HG02798 (cell line): ENCODE results near the gene PRR7.

ENCODE experiments used
- ATAC-seq: cut with Tn5 transposase; IDR thresholded peaks from one replicate; pipeline ENCODE4 v1.9.1; 2021; ENCODE audit warnings: mild to moderate bottlenecking; ENCODE audit not compliant: unreplicated experiment, poor library complexity

Gene PRR7

DNA sequence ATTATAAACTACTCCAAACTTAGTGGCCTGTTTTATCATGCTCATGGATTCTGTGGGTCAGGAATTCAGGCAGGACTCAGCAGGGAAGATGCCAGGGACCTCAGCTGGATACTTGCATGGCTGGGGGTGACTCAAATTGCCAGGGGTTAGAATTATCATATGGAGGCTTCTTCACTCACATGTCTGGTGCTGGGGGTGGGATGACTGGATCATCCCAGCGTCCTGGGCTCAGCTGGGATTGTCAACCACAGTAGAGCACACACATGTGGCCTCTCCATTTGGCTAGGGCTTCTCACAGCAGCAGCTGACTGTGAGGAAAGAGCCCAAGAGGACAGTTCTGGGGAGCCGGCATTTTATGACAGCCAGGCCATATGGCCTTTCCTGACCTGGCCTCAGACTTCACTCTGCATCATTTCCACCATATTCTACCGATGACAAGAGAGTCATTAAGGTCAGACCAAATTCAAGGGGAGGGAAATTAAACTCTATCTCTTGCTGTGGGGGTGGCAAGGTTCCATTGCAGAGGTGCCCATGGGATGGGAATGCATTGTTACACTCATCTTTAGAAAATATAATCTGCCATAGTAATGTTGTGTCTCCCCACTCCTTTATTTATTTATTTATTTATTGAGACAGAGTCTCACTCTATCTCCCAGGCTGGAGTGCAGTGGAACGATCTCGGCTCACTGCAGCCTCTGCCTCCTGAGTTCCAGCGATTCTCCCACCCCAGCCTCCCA is 25.4 kb upstream of the PRR7 start:
- no peak for ATAC-seq

DNA sequence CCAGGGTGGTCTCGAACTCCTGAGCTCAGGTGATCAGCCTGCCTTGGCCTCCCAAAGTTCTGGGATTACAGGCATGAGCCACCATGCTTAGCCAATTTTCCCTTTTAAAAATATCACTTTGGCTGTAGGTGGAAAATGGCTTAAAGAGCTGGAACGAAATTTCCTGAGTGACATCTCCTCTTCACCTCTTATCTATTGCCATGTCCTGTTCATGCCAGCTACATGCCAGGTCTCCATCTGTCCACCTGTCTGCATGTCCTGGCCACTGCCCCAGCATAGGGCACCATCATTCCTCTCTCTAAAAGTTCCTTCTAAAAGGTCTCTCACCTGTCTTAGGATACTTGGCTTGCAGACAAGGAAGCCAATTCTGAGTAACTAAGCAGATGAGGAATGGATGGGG is 22.9 kb upstream of the PRR7 start:
- no peak for ATAC-seq

DNA sequence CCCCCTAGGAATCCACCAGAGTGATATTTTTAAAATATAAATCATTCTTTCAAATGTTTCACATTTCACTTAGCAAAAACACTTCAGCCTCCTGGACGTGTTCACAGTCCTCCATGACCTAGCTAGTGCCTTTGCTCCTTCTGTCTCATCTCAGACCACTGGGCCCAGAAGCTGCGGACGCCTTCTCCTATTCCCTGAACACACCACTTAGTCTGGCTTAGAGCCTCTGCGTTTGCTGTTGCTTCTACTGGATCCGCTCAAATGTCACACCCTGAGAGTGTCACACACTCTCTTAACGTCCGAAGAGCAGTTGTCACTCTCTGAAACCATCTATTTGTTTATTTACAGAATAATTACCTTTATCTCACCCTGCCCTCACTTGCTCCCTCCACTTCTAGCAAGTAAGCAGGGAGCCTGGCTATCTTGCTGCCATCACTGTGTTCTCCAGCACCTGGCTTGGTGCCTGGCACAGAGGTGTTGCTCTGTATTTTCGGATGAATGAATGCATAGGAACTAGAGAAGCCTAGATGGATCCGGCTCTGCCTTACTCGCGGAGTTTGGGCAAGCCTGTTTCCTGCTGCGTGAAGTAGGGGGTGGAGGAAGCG is 21.3 kb upstream of the PRR7 start:
- no peak for ATAC-seq

DNA sequence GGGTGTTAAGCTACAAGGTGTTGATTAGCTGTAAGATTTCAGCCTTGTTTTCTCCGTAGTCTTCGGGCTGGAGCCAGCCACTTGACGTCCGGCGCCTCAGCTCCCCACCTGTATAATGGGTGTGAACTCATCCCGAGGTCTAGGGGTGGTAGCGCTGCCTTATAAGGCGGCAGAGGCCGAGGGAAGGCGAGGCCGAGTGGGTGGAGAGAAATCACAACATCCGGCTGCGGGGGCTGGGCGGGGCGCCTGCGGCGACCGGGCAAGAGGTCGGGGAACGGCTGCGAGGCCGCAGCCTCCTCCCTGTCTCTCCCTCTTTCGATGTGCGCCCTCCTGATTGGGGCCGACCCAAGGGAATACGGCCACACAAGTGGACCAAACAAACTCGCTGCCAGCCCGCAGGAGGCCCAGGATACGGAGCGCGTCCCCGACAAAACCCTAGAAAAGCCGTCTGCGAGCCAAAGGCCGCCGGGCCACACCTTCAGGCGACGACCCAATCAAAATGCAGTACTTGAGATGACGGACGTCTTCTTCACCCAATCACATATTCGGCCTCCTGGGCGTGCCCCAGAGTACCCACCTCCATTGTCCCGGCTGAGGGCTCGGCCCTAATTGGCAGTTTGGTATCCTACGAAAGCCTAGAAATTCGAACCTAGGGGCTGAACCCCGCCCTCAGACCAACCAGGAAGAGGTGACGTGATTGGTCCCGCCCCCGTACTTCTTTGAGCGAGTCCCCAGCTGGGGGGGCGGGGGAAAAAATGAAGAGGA is 20.6 kb upstream of the PRR7 start:
- peak; percentile 84 for ATAC-seq

DNA sequence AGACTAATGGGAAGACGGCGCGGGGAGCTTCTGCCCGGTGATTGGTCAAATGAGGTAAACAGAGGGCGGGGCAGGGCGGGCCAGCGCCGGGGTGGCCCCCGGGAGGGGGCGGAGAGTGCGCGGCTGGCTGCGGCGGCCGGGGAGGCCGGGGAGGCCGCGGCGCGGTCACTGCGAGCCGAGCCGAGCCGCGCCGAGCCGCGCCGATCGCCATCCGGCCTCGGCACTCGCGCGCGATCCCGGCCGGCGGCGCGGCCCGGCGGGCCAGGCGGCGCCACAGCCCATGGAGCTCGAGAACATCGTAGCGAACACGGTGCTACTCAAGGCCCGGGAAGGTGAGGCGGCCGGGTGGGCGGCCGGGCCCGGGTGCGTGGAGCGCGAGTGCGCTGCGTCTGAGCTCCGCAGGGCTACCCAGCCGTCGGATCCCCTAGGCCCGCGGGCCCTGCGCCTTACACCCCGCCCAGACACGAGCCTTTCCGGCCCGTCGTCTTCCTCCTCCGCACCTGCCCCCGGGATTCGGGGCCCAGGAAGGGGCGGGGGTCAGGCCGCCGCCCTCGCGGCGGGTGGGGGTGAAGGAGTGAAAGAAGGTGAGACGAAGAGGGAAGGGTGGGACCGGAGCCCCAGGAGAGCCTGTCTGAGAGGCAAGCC is 19.9 kb upstream of the PRR7 start, which contains the start of gene GRK6:
GRK6 (plus strand) TSS at position 111 of the 645 bp plus-strand sequence; CDS start at position 281, 170 bp downstream.
- peak; percentile 11 for ATAC-seq

DNA sequence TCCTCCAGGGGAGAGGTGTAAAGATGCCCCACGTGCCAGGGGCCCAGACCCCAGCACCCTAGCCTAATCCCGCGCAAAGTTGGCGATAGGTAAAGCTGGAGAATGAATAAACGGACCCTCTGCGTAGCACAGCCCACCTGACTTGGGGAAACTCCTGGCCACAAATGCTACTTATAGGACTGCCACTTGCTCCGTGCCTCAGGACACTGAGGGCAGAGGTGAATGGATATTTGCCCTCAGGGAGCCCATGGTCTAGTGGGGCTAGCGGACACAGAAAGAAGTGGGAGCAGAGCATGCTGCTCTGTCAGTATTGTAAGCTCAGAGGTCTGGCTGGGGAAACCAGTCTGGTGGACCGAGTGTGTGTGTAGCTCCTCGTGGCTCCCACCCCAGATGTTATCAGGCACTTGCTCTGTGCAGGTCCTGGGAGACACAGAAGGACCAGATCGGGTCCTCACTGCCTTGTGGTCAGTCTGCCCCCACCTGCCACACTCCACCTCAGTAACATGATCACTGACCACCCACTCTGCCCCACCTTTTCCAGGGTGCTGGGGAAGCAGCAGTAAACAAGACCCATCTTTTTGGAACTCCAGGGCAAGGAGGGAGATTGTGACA is 19.3 kb upstream of the PRR7 start:
- no peak for ATAC-seq

DNA sequence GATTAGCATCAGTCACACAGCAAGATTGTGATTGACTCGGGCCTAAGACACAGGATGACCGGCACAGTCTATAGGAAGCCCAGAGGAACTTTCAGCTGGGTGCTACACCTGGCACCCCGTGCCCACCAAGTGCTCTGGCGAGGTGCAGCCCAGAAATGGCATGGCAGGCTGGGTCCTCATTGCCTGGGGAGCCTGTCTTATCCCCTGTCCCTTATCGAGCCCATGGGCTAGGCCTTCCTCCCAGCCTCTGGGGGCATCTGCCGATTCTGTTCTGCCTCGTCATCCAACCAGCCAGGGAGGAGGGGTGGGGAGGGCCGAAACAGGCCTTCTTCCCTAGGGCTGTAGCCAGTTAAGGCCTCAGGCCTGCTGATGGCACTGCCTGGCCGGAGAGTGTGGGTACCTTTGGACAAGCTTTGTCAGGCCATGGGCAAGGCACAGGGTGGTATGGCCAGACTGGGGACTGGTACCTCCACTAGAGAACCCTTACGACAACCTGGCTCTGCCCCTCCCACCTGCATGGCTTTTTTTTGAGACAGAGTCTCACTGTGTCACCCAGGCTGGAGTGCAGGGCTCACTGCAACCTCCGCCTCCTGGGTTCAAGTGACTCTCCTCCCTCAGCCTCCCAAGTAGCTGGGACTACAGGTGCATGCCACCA is 18.6 kb upstream of the PRR7 start:
- no peak for ATAC-seq

DNA sequence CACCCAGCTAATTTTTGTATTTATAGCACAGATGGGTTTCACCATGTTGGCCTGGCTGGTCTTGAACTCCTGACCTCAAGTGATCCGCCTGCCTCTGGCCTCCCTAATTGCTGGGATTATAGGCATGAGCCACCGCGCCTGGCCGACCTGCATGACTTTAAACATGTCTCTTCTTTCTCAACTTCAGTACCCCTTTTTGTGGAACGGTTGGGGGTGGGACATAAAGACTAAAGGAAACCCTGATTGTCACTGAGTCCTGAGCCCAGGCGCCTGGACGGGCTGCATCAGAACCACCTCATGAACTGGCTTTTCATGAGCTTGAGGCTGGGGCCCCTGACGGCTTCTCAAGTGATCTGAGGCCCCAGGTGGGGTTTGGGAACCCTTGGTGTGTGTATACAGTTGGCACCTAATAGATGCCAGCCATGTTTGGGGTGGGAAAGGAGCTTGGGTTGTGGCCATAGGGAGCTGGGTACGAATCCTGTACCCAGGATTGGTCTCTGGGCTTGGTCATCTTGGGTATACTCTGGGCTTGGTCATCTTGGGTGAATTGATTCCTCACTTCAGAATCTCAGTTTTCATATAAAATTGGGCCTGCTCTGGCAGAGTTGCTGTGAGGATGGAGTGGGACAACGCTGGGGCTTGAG is 17.9 kb upstream of the PRR7 start:
- ATAC-seq = no peak

DNA sequence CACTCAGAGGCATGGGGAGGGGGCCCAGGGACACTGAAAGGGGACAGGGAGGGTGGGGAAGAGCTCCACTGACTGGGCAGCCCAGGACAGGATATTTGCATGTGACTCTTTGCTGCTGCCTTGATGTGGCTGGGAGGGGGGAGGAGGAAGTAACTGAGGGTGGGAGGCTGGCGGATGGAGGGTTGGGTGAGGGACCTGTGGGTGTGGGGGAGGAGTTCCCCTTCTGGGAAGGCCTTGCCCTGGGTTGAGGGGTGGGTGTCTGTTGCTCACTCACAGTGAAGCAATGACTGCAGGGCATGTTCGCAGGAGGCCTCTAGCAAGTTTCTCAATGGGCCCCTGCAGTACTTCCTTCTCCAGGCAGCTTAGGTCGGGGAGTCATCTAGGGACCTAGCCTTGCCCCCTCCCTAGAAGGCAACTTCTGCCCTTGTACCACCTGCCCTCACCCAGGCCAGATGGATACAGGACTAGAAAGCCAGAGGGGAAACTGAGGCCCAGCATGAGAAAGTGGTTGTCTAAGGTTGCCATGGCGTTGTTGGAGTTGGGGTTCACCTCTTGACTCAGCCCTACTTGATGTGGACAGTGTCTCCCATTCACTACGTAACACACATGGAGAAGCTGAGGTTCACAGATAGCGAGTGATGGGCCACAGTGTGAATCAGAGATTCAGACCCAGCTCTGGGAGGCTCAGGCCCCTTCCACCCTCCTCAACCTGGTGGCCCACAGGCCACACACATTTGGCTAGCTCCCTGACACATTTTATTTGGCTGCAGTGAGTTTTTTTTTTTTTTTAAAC is 17.2 kb upstream of the PRR7 start:
- ATAC-seq = no peak

DNA sequence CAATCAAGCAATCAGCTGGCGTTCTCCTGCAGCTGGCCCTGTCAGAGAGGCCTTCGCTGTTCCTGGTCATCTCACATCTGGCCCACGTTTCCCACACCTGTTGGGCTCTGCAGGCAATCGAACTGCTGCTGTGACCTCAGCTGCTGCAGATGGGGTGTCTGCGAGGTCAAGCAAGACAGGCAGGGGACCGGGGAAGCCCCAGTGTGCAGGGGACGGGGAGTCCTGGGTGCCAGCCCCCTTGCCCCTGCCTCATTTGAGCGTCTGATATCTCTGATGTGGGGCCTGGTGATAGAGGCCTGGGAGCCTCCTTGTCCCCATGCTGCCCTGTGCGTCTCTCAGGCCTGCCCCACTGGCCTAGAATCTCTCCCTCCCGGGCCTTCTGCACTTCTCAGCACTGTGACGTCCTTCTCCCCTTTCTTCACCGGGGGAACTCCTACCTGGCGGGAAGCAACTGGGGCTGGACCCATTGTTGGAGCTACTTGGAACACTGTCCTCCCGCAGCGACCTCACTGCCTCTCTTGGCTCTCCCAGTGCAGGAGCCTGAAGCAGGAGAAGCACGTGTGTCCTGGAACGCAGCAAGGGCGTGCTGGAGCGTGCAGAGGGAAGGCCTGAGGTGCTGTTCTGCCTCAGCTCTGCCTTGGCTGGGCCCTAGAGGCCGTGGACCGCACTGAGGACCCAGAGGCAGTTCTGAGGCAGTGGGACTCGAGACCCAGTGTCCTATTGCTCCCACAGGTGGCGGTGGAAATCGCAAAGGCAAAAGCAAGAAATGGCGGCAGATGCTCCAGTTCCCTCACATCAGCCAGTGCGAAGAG is 16.3 kb upstream of the PRR7 start:
- no peak for ATAC-seq

DNA sequence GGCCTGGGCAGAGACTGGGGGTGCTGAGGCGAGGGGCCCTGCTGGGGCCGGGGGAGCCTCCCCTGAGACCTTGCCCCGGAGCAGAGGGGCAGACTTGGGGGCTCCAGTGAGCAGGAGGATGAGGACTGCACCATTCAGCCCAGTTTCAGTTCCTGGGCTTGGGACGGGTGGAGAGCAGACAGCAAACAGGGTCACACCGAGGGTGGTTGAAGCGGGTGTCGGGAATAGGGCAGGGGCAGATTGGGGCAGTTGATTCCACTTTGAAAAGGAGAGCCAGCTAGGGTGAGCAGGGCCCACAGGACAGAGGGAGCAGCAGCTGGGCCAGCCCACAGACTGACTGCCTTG is 15.7 kb upstream of the PRR7 start:
- no peak for ATAC-seq

DNA sequence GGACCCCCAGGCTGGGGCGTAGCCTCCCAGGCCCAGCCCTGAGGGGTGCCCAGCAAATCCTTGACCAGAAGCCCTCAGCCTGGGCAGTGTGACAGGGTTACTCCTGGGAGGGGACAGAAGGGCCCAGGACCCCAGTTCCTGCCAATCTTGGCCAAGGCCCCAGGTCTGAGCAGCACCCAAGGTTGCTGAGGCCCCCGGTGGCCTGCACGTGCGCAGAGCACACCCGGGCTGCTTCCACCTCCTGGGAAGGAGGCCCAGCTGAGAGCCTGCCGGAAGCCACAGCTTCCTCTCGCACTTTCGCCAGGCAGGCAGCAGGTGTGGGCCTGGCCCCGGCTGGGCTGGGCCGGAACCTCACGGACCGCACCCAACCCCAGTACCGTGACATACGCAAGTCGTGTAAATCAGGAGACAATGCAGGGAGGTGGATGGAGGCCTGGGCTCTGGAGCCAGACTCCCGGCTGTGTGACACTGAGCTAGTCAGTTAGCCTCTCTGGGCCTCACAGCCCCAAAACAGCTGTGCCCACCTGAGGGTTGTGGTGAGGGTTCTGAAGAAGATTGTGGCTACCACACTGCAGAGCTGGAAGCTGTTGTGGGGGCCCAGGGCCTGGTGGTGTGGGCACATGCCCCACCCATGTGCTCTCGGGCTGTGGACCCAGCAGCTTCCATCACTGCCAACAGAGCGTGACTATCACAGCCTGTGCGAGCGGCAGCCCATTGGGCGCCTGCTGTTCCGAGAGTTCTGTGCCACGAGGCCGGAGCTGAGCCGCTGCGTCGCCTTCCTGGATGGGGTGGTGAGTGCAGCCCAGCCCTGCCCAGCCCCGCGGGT is 15.1 kb upstream of the PRR7 start:
- ATAC-seq = peak; percentile 46

DNA sequence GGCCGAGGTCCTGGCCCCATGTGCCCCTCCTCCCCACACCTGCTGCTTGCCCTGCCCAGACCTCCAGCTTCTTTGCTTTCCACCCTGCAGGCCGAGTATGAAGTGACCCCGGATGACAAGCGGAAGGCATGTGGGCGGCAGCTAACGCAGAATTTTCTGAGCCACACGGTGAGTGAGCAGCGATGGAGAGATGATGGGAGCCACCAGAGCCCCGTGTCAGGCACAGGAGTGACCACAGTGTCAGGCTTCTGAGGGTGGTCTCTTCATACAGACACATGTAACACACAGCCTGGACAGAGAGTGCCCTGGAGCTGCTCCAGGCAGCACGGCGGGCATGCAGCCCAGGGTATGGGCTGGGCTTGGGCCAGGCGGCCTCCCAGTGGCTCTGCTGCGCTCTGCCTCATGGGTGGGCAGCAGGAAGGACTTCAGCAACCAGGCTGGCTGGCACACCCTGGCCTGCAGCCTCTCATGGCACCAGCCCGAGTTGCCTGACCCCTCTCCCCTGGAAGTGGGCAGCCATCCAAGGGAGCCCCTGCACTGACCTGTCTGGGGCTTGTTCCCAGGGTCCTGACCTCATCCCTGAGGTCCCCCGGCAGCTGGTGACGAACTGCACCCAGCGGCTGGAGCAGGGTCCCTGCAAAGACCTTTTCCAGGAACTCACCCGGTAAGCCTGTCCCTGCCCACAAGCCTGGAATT is 14.3 kb upstream of the PRR7 start:
- ATAC-seq = no peak

DNA sequence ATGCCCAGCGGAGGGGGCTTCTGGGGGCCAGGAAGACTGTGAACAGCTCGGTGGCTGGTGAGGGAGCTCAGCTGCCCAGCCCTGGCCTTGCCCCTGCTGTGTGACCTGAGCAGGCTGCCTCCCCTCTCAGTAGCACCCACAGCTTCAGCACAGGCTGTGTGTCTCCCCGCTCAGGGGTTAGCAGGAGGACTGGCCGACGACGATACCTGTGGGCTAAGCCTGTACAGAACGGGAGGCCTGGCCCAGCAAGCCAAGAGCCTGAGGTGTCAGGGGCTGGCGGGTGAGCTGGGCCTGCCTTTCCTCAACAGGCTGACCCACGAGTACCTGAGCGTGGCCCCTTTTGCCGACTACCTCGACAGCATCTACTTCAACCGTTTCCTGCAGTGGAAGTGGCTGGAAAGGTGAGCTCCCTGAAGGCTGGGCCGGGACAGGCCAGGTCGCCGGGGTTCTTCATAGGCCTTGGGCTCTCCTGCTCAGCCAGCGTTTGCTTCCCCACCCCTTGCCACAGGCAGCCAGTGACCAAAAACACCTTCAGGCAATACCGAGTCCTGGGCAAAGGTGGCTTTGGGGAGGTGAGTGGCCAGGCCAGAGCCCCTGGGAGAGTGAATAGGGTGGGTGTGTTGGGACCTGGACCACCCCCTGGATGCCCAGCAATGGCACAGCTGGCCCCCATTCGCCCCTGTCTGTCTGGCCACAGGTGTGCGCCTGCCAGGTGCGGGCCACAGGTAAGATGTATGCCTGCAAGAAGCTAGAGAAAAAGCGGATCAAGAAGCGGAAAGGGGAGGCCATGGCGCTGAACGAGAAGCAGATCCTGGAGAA is 13.6 kb upstream of the PRR7 start:
- ATAC-seq = no peak

DNA sequence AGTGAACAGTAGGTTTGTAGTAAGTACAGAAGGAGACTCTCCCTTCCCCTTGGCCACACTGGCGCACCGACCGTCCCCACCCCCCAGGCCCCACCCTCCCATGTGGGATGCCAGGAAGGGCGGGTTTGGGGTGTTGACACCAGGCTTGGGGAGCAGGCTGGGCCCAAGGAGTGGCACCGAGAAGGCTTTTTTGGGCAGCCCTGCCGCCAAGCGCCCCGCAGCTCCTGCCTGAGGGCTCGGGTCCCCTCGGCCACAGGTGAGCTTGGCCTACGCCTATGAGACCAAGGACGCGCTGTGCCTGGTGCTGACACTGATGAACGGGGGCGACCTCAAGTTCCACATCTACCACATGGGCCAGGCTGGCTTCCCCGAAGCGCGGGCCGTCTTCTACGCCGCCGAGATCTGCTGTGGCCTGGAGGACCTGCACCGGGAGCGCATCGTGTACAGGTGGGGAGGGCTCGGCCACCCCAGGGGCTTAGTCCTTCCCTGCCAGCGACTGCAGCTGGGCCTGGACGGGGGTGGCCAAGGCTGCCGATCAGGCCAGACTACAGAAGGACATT is 12.9 kb upstream of the PRR7 start:
- no peak for ATAC-seq
